ENCODE results near the gene SARDH. TPM values are rescaled to one million over a fixed set of nuclear protein-coding genes. Genes with fewer than 3 reads are reported as not detected.

Gene SARDH
- polyA plus RNA-seq, 1 donor (not counting 4 experiments of a cell fraction or from before 2014, with no cell fraction given), result 0.03 TPM

DNA sequence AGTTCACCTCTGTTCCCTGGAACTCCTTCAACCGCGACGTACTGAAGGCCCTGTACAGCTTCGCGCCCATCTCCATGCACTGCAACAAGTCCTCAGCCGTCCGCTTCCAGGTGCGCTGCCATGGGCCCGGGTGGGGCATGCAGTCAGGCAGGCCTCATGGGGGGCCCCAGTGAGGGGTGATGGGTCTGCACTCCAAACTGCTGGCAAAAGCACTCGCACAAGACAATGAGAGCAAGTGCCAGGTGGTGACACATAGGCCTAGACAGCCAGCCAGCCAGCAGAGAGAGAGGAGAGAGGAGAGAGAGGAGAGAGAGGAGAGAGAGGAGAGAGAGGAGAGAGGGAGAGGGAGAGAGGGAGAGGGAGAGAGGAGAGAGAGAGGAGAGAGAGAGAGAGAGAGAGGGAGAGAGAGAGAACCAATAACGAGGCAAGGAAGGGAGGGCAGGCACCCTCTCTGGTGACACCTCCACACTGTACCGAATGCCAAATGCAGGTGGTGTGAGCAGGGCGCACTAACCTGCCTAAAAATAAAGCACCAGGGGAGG is 81.0 kb downstream of the SARDH start:
- Histone ChIP-seq H3K79me2 (ENCODE audit: control insufficient read depth, insufficient read depth, low read length) (no peaks in the 10 kb centered on the region), H3K4me2 (ENCODE audit: control insufficient read depth, extremely low read depth, insufficient read depth, low read depth, low read length) (no peak overlapping the region), H3K9me3 (ENCODE audit: control insufficient read depth, low read depth, low read length) (no peaks in the 10 kb centered on the region), H3K9ac (ENCODE audit: control insufficient read depth, extremely low read depth, insufficient read depth, low read length) (no peak overlapping the region), H3K36me3 (ENCODE audit: control insufficient read depth in 2 of 2, extremely low read depth in 1 of 2, insufficient read depth in 2 of 2, low read length in 2 of 2) (no peaks in the 10 kb centered on the region), H3K4me3 (ENCODE audit: control insufficient read depth in 2 of 3, extremely low read depth in 1 of 3, insufficient read depth in 2 of 3, low read depth in 1 of 3, low read length in 3 of 3) (no peak overlapping the region), H4K20me1 (ENCODE audit: control insufficient read depth, extremely low read depth, insufficient read depth, low read length) (no peaks in the 10 kb centered on the region), H2AFZ (ENCODE audit: control insufficient read depth, low read length) (no peak overlapping the region), H3K4me1 (ENCODE audit: control insufficient read depth, extremely low read depth, insufficient read depth, low read length) (peaks cover 5% of the 10 kb centered on the region), H3K27me3 (ENCODE audit: control insufficient read depth, extremely low read depth, insufficient read depth, low read length) (peaks cover 75% of the 10 kb centered on the region), H3K9me1 (ENCODE audit: control insufficient read depth, extremely low read depth, insufficient read depth, low read length) (no peaks in the 10 kb centered on the region), H3K27ac (ENCODE audit: control insufficient read depth, insufficient read depth, low read length) (no peak overlapping the region)
- TF ChIP-seq CTCF (optimal IDR thresholded peaks at IDR 0.05 in 1 of 3, IDR thresholded peaks at IDR 0.05 in 1 of 3, conservative IDR thresholded peaks at IDR 0.05 in 1 of 3; ENCODE audit: extremely low read depth in 1 of 3, insufficient read depth in 2 of 3, low read length in 3 of 3) (no peak), EZH2 (IDR thresholded peaks at IDR 0.05; ENCODE audit: low read length) (peak; percentile 49)
- FAIRE-seq (no peak), DNase-seq (ENCODE audit: low read depth, low spot score) (no peak)
- dilution Hi-C loops (cut with MboI; ENCODE audit: extremely low pct_ligation_motif_present, low sequenced_read_pairs), result no loop called here

DNA sequence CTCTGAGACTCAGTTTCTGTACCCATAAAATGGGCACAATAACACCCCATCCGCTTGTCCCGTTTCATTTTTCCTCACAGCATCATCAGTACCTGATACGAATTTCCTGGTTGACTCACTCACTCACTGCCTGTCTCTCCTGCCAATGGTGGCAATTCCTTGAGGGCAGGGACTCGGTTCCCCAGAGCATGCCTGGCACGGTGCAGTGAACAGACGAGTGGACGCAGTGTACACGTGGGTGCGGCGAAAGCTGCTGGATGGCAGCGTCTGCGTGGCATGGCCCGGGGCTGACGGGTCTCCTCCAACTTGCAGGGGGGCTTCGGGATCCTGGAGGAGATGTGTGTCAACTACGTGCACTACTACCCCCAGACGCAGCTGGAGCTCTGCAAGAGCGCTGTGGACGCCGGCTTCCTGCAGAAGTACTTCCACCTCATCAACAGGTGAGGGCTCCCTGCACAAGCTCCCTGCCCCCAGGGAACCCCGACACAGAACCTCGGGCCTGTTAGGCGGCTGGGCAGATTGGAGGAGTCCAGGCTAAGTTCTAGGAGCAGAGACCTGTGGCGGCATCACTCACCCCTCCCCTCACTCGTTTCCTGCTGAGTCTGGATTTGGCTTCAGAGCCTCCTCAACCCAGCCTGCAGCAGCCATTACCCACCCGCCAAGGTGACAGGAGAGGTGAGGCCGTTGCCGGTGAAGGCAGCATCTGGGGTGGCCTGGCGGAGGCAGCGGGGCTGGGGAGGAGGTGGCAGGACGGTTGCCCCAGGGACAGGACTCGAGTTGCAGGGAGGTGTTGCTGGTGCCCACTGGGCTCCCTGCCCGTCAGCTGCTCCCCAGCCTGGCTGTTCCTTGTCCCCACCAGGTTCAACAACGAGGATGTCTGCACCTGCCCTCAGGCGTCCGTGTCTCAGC is 81.7 kb downstream of the SARDH start:
- Histone ChIP-seq H3K4me1 (ENCODE audit: control insufficient read depth, extremely low read depth, insufficient read depth, low read length) (peaks cover 5% of the 10 kb centered on the region), H2AFZ (ENCODE audit: control insufficient read depth, low read length) (no peak overlapping the region), H3K79me2 (ENCODE audit: control insufficient read depth, insufficient read depth, low read length) (no peaks in the 10 kb centered on the region), H3K9me3 (ENCODE audit: control insufficient read depth, low read depth, low read length) (no peaks in the 10 kb centered on the region), H4K20me1 (ENCODE audit: control insufficient read depth, extremely low read depth, insufficient read depth, low read length) (no peaks in the 10 kb centered on the region), H3K36me3 (ENCODE audit: control insufficient read depth in 2 of 2, extremely low read depth in 1 of 2, insufficient read depth in 2 of 2, low read length in 2 of 2) (no peaks in the 10 kb centered on the region), H3K27me3 (ENCODE audit: control insufficient read depth, extremely low read depth, insufficient read depth, low read length) (peaks cover 67% of the 10 kb centered on the region), H3K4me3 (ENCODE audit: control insufficient read depth in 2 of 3, extremely low read depth in 1 of 3, insufficient read depth in 2 of 3, low read depth in 1 of 3, low read length in 3 of 3) (no peak overlapping the region), H3K9me1 (ENCODE audit: control insufficient read depth, extremely low read depth, insufficient read depth, low read length) (no peaks in the 10 kb centered on the region), H3K9ac (ENCODE audit: control insufficient read depth, extremely low read depth, insufficient read depth, low read length) (no peak overlapping the region), H3K4me2 (ENCODE audit: control insufficient read depth, extremely low read depth, insufficient read depth, low read depth, low read length) (no peak overlapping the region), H3K27ac (ENCODE audit: control insufficient read depth, insufficient read depth, low read length) (no peak overlapping the region)
- no peak for FAIRE-seq
- DNase-seq (ENCODE audit: low read depth, low spot score), result no peak
- dilution Hi-C loops (cut with MboI; ENCODE audit: extremely low pct_ligation_motif_present, low sequenced_read_pairs), result no loop called here
- TF ChIP-seq CTCF (optimal IDR thresholded peaks at IDR 0.05 in 1 of 3, IDR thresholded peaks at IDR 0.05 in 1 of 3, conservative IDR thresholded peaks at IDR 0.05 in 1 of 3; ENCODE audit: extremely low read depth in 1 of 3, insufficient read depth in 2 of 3, low read length in 3 of 3) (peak in 1 of 3 experiments; percentile 13), EZH2 (IDR thresholded peaks at IDR 0.05; ENCODE audit: low read length) (peak; percentile 13)

Data from keratinocyte (primary cell).